GM18861 (cell line): ENCODE measurements around the gene ARRDC4.

Experiments
- ATAC-seq: cut with Tn5 transposase; IDR thresholded peaks from one replicate; pipeline ENCODE4 v1.9.1; 2021; ENCODE audit not compliant: unreplicated experiment

The ARRDC4 gene, protein sequence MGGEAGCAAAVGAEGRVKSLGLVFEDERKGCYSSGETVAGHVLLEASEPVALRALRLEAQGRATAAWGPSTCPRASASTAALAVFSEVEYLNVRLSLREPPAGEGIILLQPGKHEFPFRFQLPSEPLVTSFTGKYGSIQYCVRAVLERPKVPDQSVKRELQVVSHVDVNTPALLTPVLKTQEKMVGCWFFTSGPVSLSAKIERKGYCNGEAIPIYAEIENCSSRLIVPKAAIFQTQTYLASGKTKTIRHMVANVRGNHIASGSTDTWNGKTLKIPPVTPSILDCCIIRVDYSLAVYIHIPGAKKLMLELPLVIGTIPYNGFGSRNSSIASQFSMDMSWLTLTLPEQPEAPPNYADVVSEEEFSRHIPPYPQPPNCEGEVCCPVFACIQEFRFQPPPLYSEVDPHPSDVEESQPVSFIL

DNA sequence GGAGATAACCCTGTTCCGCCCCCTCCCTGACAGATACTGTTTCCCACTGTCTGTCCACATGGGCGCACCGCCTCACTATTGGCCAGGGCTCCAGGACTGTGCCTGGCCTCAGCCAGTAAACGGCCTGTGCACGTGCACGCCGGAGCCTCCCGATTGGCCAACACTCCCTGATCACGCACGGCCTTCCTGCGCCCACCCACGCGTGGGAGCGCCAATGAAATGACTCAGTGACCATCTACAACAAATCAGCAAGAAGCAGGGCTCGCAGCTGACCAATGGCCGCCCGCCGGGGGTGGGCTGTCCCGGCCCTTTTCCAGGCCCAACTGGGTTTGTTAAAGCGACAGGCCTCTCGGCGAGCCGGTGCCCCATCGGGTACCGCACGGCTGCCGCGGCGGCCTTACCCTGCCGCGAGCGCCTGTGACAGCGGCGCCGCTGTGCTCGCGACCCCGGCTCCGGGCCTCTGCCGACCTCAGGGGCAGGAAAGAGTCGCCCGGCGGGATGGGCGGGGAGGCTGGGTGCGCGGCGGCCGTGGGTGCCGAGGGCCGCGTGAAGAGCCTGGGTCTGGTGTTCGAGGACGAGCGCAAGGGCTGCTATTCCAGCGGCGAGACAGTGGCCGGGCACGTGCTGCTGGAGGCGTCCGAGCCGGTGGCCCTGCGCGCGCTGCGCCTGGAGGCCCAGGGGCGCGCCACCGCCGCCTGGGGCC lies at the start of gene ARRDC4:
TSS of gene ARRDC4 (plus strand) at position 340 of the 703 bp plus-strand sequence. CDS start at position 499, 159 bp downstream.
- ATAC-seq: peak; percentile 89

DNA sequence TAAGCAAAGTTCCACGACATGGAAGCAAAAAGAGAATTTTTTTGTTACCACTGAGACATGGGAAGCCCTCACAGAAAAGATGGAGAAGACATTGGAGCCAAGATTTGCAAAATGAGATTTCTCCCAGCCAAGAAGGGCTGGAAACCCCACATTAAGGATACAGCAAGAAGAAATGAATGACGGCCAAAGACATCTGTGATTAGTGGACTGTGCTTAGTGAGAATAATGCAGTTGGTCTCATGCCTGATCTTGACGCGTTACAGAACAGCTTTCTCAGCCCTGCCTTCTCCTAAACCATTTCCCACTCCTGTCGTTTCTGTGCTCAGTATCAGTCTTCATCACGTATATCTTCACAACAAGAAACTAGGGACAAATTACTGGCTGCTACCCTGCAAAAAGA lies 45.8 kb upstream of the ARRDC4 start:
- ATAC-seq: no peak

DNA sequence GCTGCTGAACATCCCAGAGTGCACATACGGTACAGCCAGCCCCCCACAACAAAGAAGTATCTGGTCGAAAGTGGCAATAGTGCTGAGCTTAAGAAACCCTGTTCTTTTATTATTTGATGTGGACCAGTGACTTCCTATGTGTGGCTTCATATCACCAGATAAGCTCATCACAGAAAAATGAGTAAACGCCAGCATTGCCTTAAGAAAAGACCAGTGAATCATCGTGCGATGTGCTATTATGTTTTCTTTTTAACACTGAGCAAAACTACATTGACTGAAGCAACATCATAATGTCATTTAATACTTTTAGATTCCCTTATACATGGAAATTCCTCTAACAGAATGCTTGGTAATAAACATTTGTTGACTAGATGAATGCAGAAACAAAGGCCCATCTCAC lies 45.2 kb upstream of the ARRDC4 start:
- no peak for ATAC-seq

DNA sequence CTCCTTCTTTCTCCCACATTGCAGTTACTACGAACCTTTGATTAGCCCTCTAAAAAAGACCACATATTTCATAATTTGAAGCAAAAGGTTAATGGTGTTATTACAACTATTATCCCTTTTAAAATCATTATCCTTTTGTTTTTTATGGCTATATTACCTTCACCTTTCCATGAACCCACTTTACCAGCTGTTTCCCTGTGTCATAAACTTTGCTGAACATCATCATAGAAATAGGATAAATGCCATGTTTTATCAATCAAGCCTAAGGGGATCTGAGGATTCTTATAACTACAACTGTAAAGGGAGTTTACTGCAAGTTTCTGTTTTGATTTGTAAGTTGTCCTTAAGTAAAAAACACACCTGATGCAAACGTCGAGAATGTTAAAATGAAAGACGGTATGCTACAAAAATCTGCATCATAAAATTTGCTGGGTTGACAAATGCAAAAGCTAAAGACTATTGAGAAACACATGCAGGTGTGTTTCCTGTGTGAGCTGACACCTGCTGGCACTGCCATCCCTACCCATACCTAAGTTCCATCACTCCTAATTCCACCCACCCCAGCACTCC lies 39.1 kb upstream of the ARRDC4 start:
- no peak for ATAC-seq

DNA sequence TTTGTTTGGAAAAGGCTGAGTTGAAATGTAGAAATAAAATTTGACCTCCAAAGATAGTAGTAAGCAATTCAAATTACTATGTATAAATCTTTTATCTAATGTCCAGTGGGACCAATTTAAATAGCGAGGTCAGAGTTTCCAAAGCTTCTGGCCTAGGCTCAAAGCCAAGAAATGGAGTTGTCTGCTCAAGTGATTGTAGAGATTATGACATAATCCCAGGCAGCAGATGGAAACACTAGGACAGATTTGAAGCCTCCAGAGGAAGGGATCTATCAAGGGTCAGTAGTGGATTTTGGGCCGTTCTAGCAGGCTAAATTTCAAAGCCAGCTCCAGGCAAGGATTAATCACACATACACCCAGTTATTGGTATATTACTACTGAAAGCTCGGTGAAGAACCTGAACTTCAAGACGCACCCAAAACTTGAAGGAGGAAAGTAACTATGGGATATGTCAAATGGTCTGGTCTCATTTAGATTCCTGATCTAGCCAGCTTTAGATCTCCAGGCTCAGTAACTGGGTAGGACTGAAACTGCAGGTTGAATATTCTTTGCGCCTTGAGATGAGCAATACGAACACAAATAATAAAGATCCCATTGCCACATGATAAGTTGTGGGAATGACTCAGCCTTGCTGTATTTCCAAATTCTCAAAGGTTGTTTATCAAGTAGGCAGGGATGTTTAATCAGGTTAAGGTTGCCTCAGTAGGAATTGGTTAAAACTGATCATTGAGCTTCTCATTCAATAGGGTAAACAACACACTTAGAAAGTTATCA lies 30.9 kb upstream of the ARRDC4 start:
- ATAC-seq: no peak

DNA sequence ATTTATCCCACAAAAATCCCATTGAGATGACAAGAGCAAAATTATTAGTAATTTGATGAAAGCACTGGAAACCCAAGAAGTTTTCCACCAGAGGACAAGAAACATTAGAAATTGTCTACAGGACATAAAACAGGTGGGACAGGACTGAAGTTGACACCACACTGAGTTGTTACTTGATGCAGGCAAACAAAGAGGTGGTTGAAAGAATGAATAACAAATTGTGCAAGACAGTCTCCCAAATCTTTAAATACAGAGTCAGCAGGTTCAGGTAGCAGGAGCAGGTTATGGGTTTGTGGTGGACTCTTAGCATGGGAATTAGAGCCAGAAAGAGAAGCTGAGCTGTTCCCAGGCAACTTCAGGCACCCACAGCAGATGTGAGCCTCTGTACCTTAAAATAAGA lies 30.3 kb upstream of the ARRDC4 start:
- ATAC-seq: no peak

DNA sequence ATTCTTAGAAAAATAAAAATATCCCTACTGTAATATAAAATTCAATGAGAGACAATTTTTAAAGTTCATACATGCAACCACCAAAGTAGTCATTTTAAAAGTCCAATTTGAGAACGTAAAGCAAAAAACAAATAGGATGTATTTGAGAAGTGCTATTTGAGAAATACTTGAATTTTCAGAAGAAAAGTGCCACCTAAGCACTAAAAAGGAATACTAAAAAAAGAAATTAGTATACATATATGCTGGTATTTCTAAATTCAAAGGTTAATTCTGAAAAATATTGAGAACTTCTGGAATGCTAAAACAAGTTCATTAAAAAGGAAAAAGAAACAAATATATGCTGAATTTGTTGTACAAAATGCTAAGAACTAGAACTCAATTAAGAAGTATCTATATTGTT lies 29.2 kb upstream of the ARRDC4 start:
- no peak for ATAC-seq

DNA sequence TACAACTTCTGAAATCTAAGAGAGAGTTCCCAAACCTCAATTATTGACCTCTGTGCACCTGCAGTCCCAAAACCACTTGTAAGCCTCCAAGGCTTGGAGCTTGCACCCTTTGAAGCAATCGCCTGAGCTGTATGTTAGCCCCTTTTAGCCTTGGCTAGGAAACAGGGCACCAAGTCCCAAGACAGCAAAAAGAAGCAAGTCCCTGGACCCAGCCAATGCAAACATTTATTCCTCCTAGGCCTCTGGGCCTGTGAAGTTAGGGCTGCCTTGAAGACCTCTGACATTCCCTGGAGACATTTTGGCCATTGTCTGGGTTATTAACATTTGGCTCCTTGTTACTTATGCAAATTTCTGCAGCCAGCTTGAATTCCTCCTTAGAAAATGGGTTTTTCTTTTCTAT lies 26.9 kb upstream of the ARRDC4 start:
- ATAC-seq: no peak

DNA sequence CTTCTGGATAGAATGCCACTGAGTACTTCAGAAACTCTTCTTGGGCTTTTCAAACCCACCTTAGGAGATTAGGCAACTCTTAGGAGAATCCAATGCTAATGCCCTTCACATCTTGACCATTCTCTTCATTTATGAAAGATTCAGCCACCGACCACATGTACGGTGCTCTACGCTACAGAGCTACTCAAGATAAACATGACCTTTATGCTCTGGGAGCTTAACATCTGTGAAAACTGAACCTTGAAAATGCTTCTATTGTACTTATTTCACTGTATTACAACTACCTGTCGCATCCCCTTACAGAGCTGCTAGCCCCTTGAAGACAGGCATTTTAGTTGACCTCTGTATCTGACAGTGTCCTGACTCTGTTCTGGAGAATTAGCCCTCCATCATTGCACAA lies 19.5 kb upstream of the ARRDC4 start:
- no peak for ATAC-seq

DNA sequence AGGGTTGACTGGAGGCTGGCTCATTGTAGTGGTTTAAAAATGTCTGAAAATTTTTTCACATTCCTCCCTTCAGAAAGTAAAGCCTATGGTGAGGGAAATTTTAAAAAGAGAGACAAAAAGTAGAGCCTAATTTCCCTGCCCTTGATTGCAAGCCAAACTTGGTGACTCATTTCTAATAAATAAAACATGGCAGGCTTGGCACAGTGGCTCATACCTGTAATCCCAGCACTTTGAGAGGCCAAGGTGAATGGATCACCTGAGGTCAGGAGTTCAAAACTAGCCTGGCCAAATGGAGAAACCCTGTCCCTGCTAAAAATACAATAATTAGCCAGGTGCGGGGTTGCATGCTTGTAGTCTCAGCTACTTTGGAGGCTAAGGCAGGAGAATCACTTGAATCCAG lies 18.9 kb upstream of the ARRDC4 start:
- no peak for ATAC-seq

DNA sequence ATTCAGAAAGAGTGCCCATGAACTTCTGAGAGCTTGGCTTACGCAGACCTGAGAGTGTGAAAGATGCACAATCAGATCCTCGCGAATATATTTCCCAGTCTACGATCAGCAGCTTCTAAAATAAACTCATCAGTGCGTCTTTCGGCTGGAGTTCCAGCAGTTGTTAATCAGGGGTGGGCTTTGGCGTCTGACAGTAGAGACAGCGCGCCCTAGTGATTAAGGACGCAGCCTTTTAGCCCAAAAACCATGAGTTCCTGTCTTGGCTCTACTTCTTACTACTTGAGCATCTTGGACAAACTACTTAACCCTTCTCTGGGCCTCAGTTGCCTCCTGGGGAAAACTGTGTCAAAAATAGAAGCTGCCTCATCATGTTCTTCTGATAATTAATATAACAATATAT lies 15.8 kb upstream of the ARRDC4 start:
- no peak for ATAC-seq

DNA sequence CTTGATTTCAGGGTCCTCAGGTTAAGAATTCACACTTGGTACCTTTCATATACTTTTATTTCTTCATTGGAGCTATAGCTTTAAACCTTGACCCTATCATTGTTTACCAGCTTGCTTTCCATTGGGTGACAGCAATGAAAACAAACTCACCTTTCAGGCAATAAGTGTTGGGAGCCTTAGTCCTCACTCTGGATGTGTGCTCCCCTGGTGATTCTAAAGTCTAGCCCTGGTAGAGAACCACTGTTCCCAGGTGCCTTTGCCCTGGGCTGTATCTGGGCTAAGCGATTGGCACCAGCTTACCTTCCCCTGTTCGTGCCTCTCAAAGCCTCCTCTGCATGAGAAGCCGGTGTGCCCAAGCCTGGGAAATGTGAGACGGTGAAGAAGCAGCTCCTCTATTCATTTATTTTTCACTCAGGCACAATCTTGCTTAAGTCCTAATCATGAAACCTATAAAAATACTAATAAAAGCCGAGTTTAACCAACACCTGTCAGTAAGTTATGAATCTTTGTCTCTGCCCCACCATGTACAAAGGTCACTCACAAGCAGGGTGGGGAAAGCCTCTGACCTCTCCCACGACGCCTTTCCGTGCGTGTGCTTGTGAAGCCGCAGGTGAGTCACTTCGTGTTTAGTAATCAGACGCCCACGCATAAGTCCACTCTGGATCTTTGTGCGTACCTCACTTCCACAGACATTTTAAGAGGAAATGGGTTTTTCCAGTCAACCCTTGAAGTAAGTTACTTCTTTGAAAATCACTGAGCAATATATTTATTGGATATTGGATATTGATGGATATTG lies 12.8 kb upstream of the ARRDC4 start:
- ATAC-seq: no peak

DNA sequence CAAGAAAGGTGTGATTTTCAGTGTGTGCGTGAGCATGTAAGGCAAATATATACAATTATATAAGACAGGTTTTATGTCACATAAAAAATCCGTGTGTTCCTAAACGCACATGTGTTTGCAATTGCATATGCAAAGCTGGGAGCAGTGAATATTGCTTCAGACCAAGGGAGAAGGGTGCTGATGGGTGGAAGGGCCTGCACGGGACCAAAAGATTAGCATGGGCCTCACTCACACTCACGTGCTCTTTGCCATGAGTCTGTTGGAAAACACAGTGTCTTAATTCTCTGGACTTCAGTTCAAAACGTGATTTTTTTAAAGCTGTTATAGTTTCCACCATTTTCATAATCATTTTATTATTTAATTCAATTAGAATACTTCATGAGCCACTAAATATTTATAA lies 7.2 kb upstream of the ARRDC4 start:
- no peak for ATAC-seq

DNA sequence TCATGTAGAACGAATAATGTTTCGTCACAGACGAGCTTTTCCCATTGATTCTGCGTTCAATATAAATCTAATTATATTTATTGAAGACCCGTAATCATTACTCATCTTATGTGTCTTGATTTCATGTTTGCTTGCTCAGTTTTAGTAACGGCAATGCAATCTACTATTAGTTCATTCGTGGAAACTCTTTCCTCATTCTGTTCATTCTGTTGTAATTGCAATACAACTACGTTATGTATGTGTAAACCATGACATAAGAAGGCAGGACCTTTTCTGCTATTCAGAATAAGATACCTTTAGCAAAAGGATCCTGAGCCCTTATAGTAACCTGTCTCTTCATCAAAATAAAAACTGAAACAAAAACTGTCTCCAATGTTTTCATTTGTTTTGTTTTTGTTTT lies 6.8 kb upstream of the ARRDC4 start:
- no peak for ATAC-seq

DNA sequence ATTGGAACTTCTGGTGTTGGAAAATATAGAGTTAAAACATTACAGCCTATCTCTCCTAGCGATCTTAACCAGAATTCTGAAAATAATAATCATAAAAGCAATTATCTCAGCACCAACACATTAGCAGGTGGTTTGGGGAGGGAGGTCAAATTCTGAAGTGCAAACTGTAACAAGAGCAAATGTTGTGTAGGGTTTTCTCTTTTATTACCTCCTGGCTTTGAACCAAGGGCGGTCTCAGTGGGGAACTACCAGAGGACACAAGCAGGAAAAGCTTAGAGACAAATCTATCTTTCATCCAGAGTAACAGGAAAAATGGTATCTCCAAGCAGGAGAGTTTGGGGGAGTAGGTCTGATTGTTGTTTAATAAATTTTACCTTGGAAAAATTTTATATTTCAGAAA lies 5.5 kb upstream of the ARRDC4 start:
- ATAC-seq: no peak

DNA sequence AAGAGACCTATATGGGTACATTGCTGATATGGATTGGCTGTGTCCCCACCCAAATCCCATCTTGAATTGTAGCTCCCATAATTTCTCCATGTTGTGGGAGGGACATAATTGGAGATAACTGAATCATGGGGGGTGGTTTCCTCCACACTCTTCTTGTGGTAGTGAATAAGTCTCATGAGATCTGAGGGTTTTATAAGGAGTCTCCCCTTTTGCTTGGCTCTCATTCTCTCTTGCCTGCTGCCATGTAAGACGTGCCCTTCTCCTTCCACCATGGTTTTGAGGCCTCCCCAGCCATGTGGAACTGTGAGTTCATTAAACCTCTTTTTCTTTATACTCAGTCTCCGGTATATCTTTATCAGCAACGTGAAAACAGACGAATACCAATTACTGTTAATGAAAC lies 5.0 kb upstream of the ARRDC4 start:
- ATAC-seq: no peak

DNA sequence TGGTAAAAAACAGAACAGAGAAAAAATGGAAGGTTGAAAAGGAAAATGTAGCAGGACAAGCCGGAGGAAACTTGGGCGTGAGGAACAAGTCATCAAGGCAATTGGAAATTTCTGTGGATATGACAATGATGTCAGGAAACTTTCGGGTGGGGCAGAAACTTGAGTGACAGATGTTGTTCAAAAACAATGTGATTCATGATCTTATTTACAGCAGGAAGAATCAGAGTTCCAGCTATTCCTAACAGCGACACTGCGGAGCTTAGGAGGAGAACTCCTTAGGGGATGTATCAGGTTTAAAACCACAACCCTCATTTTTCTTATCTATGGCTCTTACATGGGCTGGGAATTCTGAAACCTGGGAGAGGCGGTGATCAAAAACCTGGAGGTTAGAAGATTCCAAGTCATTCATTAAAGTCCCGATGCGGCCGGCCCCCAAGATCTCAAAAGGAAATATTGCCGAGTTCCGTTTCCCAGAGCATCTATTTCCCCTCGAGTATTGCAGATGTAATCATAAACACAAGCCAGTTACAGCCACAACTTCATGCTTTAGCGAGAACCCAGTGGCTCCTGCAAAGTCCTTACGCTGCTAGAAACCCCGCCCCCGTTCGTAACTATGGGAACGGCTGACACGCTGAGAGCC lies 659 bp upstream of the ARRDC4 start:
- no peak for ATAC-seq

DNA sequence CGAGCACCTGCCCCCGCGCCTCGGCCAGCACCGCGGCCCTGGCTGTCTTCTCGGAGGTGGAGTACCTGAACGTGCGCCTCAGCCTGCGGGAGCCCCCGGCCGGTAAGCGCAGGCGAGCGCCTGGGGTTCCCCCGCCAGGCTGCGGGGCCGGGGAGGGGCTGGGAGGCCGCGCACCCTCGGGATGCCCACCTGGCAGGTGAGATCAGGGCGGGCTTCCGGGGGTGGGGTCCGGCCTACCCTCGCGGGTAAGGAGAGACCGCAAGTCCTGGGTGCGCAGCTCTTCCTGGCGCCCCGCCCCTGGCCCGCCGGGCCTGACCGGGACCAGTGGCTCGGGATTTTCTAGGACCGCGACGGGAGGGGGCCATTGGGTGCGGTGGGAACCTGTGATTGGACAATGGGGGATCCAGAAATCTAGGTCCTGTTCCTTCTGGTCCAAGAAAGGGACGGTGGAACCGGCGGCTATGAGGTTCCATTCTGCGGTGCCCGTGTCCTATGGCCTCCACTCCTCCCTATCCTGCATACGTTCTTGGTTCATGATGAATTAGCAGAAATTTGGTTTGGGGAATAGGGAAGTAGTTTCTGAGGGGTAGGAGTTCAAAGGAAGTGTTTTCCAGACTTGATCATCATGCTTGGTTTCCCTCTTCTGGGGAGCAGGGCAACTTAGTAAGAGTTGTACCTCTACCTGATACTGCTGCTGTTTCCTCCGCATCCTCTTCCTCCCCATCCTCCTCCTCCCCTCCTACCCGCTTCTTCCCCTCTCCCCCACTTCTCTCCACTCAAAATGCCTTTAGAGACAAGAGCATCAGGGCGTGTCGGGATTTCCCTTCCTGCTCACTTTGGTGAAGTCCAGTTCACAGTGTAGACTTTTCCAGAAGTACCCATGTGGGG lies 808 bp downstream of the ARRDC4 start:
- ATAC-seq: no peak

DNA sequence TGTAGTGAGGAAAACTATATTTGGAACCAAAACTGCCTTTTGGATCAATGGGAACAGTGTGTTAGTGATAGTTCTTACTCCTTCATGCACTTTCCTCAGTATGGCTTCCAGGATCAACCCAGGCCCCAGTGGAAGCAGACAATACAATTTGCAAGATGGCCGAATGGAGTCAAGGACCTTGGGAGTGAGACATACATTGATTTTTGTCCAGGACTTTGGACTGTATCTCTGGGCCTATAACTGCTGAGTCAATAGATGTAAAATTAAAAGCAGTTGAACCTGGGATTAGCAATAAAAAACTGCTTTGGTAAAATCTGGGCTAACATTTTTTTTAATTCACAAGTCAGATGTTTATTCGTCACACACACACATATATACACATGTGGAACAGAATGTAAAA lies 1.8 kb downstream of the ARRDC4 start:
- ATAC-seq: no peak
